ACC112 (cell line): ENCODE data around the gene TNNT3.
"Not testable (repeated sequence)": the region's sequence is repeated elsewhere in the genome, so short reads cannot be mapped to it uniquely, and the experiment has no call there.

Experiments
- H2AFZ ChIP-seq: fragments of 200-600 bp; sonication (generic); one replicate; pipeline ENCODE4 v1.6.0; 2017; ENCODE audit warnings: antibody characterized with exemption, low read length; ENCODE audit not compliant: unreplicated experiment
- H3K27ac ChIP-seq: fragments of 200-600 bp; sonication (generic); 2 replicates; pipeline ENCODE4 v1.5.1; 2014; ENCODE audit warnings: low read depth, mild to moderate bottlenecking, antibody characterized with exemption, low read length, moderate library complexity
- H3K27me3 ChIP-seq: fragments of 200-600 bp; sonication (generic); 2 replicates; pipeline ENCODE4 v1.6.1; 2014; ENCODE audit warnings: mild to moderate bottlenecking, antibody characterized with exemption, low read length, moderate library complexity, mixed read lengths; ENCODE audit not compliant: insufficient read depth
- H3K36me3 ChIP-seq: fragments of 200-600 bp; sonication (generic); 2 replicates; pipeline ENCODE4 v1.6.1; 2016; ENCODE audit warnings: mild to moderate bottlenecking, antibody characterized with exemption, low read length, moderate library complexity, mixed read lengths; ENCODE audit not compliant: insufficient read depth
- H3K4me1 ChIP-seq: fragments of 200-600 bp; sonication (generic); one replicate; pipeline ENCODE4 v1.6.1; 2016; ENCODE audit warnings: low read length, mixed read lengths; ENCODE audit not compliant: insufficient read depth, unreplicated experiment, control insufficient read depth
- H3K4me3 ChIP-seq: fragments of 200-600 bp; sonication (generic); 2 replicates; pipeline ENCODE4 v1.5.1; 2014; ENCODE audit warnings: mild to moderate bottlenecking, low read depth, low read length
- H3K79me2 ChIP-seq: fragments of 200-600 bp; sonication (generic); one replicate; pipeline ENCODE4 v1.6.0; 2016; ENCODE audit warnings: low read length; ENCODE audit not compliant: control insufficient read depth, unreplicated experiment, insufficient read depth

The TNNT3 gene

GRCh38 chr11:1875851-1876301 is 43.6 kb upstream of the TNNT3 start:
- not testable (repeated sequence) for H3K36me3 ChIP-seq, H2AFZ ChIP-seq, H3K79me2 ChIP-seq, H3K27me3 ChIP-seq
- H3K4me3 ChIP-seq, result peak overlapping the region; percentile 67; the same call in 1 of the 2 replicates
- H3K27ac ChIP-seq, result peak overlapping the region; percentile 82
- peaks cover 39% of the 10 kb centered on the region for H3K4me1 ChIP-seq

GRCh38 chr11:1876361-1877063 is 43.0 kb upstream of the TNNT3 start:
- Histone ChIP-seq H3K4me3 (peak overlapping the region; percentile 67), H2AFZ (no peak overlapping the region), H3K4me1 (peaks cover 39% of the 10 kb centered on the region), H3K27me3 (no peaks in the 10 kb centered on the region), H3K79me2 (no peaks in the 10 kb centered on the region), H3K36me3 (no peaks in the 10 kb centered on the region), H3K27ac (peak overlapping the region; percentile 82)

GRCh38 chr11:1877211-1878136 is 42.0 kb upstream of the TNNT3 start:
- Histone ChIP-seq H3K4me1 (peaks cover 39% of the 10 kb centered on the region), H3K4me3 (0 out of 2 replicates have a peak overlapping the region, but pooled peaks have one; percentile 67), H3K36me3 (no peaks in the 10 kb centered on the region), H3K27ac (peak overlapping the region; percentile 82), H3K27me3 (no peaks in the 10 kb centered on the region), H2AFZ (no peak overlapping the region), H3K79me2 (no peaks in the 10 kb centered on the region)

- Histone ChIP-seq H3K4me3 (no peak overlapping the region), H3K27me3 (no peaks in the 10 kb centered on the region), H3K4me1 (peaks cover 36% of the 10 kb centered on the region), H3K27ac (peak overlapping the region; percentile 82), H3K79me2 (no peaks in the 10 kb centered on the region), H2AFZ (no peak overlapping the region), H3K36me3 (no peaks in the 10 kb centered on the region)
These were observed 41.1 kb upstream of the TNNT3 start for GRCh38 chr11:1878137-1879031.

- no peaks in the 10 kb centered on the region for H3K79me2 ChIP-seq
- no peak overlapping the region for H2AFZ ChIP-seq
- no peaks in the 10 kb centered on the region for H3K27me3 ChIP-seq
- peak overlapping the region; percentile 10; the same call in 1 of the 2 replicates for H3K27ac ChIP-seq
- no peaks in the 10 kb centered on the region for H3K36me3 ChIP-seq
- no peak overlapping the region for H3K4me3 ChIP-seq
- peaks cover 36% of the 10 kb centered on the region for H3K4me1 ChIP-seq
These were observed 40.1 kb upstream of the TNNT3 start for GRCh38 chr11:1879342-1879940.

GRCh38 chr11:1879941-1880720 is 39.4 kb upstream of the TNNT3 start:
- peak overlapping the region; percentile 48 for H2AFZ ChIP-seq
- peaks cover 34% of the 10 kb centered on the region for H3K4me1 ChIP-seq
- no peaks in the 10 kb centered on the region for H3K27me3 ChIP-seq
- H3K4me3 ChIP-seq, result no peak overlapping the region
- no peaks in the 10 kb centered on the region for H3K79me2 ChIP-seq
- H3K27ac ChIP-seq, result peak overlapping the region; percentile 64
- no peaks in the 10 kb centered on the region for H3K36me3 ChIP-seq

- Histone ChIP-seq H2AFZ (peak overlapping the region; percentile 48), H3K4me1 (peaks cover 27% of the 10 kb centered on the region)
These were observed 38.6 kb upstream of the TNNT3 start for GRCh38 chr11:1880746-1881441.

GRCh38 chr11:1881442-1882264 is 37.9 kb upstream of the TNNT3 start:
- peaks cover 19% of the 10 kb centered on the region for H3K4me1 ChIP-seq
- H3K27me3 ChIP-seq, result no peaks in the 10 kb centered on the region
- no peaks in the 10 kb centered on the region for H3K79me2 ChIP-seq
- H3K36me3 ChIP-seq, result no peaks in the 10 kb centered on the region
- H3K27ac ChIP-seq, result no peak overlapping the region
- no peak overlapping the region for H2AFZ ChIP-seq
- no peak overlapping the region for H3K4me3 ChIP-seq

More at GRCh38 chr11:1880746-1881441, 38.6 kb upstream of the TNNT3 start:
- no peaks in the 10 kb centered on the region for H3K27me3 ChIP-seq
- no peak overlapping the region for H3K4me3 ChIP-seq
- H3K79me2 ChIP-seq, result no peaks in the 10 kb centered on the region
- peak overlapping the region; percentile 64 for H3K27ac ChIP-seq
- no peaks in the 10 kb centered on the region for H3K36me3 ChIP-seq
